Measurements from ENCODE around the gene PDCL3. TPM values are rescaled to one million over a fixed set of nuclear protein-coding genes. Genes with fewer than 3 reads are reported as not detected.

Gene PDCL3
- 32.1 TPM for polyA plus RNA-seq (ENCODE audit: insufficient read length)
- long read RNA-seq, donor 1, transcript PDCL3-201 (6 exons, 1,337 nt) = major isoform, 37 of 48 reads
- long read RNA-seq, donor 1, partial matches to known transcripts = 11 of 48 reads
- long read RNA-seq, donor 1, other reads (novel, unspliced or antisense) = 0 of 48 reads
- long read RNA-seq, donor 2, transcript PDCL3-201 (6 exons, 1,337 nt) = major isoform, 21 of 21 reads
- long read RNA-seq, donor 2, partial matches to known transcripts = 0 of 21 reads
- long read RNA-seq, donor 2, other reads (novel, unspliced or antisense) = 0 of 21 reads
- long read RNA-seq, donor 3, transcript PDCL3-201 (6 exons, 1,337 nt) = major isoform, 20 of 20 reads
- long read RNA-seq, donor 3, partial matches to known transcripts = 0 of 20 reads
- long read RNA-seq, donor 3, other reads (novel, unspliced or antisense) = 0 of 20 reads
- long read RNA-seq, donor 4, partial matches to known transcripts = 0 of 3 reads
- long read RNA-seq, donor 4, other reads (novel, unspliced or antisense) = 0 of 3 reads
- long read RNA-seq, donor 5, transcript PDCL3-201 (6 exons, 1,337 nt) = major isoform, 60 of 60 reads
- long read RNA-seq, donor 5, partial matches to known transcripts = 0 of 60 reads
- long read RNA-seq, donor 5, other reads (novel, unspliced or antisense) = 0 of 60 reads
- long read RNA-seq, donor 6, transcript PDCL3-201 (6 exons, 1,337 nt) = major isoform, 28 of 34 reads
- long read RNA-seq, donor 6, partial matches to known transcripts = 6 of 34 reads
- long read RNA-seq, donor 6, other reads (novel, unspliced or antisense) = 0 of 34 reads
- long read RNA-seq, donor 7, transcript PDCL3-201 (6 exons, 1,337 nt) = major isoform, 40 of 45 reads
- long read RNA-seq, donor 7, partial matches to known transcripts = 5 of 45 reads
- long read RNA-seq, donor 7, other reads (novel, unspliced or antisense) = 0 of 45 reads
- long read RNA-seq, donor 8, transcript PDCL3-201 (6 exons, 1,337 nt) = major isoform, 7 of 7 reads
- long read RNA-seq, donor 8, partial matches to known transcripts = 0 of 7 reads
- long read RNA-seq, donor 8, other reads (novel, unspliced or antisense) = 0 of 7 reads

DNA sequence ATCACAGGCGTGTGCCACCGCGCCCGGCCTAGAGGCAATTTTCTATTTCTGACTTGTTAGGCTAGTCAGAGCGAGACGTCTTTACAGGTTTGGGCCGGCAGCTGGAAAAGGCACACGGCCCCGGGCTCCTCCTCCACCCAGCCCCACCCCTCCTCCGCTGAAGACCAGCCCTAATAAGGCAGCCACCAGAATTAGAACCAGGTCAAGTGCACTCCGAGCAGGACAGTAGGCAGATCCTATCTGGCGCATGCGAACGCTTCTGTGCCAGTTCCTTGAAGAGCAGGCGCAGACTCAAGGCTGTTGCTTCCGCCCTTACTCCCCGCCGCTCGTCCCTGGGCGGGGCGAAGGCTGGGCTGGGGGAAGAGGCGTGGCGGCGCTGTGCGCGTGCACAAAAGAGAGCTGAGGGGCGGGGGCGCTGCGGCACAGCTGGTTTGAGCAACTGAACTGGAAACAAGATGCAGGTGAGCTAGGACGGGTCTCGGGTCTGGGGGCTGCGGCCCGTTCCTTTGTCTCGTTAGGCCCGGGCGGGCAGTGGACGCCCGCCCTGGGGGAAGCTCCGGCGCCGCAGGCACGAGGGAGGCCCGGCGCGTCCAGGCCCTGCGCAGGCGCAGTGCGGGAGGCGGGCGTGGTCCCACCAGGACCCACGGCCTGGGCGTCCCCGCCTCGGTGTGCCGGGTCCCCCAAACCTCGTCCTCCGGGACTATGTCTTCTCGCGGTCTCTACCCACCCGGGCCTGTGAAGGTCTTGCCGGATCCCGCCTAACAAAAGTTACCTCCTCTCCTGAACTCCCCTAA, at the start of gene PDCL3:
Gene PDCL3, plus strand, starts transcription at position 381 of the 794 bp plus-strand sequence. Its CDS starts 75 bp downstream, at position 456.
- DNase-seq = peak; percentile 96

DNA sequence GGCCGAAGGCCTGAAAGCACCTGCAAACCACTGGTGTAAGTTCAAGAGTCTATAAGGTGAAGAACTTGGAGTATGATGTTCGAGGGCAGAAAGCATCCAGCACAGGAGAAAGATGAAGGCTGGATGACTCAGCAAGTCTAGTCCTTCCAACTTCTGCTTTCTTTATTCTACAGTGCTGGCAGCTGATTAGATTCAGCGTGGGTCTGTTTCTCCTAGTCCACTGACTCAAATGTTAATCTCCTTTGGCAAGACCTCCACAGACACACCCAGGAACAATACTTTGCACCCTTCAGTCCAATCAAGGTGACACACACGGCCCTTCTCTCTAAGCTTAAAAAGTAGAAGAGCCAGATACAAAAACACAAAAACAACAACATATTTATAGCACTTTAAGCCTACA, 49.1 kb upstream of the PDCL3 start:
- DNase-seq = no peak

- no peak for DNase-seq
Observed at GRCh38 chr2:100517556-100517955, 45.2 kb upstream of the PDCL3 start.

- DNase-seq = no peak
Observed at GRCh38 chr2:100518801-100519200, 44.0 kb upstream of the PDCL3 start.

- no peak for DNase-seq
Observed at GRCh38 chr2:100520224-100520623, 42.6 kb upstream of the PDCL3 start.

DNA sequence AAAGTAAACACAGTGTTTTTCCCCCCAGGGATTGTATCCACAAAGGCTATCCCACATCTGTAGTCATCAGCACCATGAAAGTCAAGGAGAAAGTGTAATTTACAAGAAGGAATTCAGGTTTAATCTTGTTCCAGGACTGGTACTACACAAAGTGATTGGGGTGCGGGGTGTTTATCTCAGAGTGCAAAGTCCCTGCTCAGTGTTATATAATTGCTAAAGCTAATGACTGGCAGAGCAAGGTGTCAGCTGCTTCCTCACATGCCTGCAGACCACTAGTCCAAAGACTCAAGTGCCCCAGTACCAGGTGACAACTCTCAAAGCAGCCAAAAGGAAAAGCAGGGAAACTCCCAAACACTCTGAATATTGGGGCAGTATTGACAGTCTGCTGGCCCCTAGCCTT, 40.4 kb upstream of the PDCL3 start:
- no peak for DNase-seq

DNA sequence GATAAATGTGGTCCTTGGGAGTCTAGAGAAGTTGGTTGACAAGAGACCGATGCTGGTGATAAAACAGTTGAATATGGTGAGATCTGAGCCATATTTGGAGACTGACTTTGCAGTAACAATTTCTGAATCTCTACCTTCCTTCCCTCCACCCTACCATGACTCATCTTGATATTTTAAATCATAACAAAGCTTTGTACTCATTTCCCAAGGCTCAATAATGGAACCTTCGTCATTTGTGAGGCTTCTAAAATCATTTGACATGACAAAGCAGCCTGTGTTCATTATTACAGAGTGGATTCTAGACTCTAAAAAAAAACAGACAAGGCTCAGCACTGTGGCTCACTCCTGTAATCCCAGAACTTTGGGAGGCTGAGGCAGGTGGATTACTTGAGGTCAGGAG, 38.5 kb upstream of the PDCL3 start:
- DNase-seq = no peak

- DNase-seq = no peak
Observed at GRCh38 chr2:100526868-100527267, 35.9 kb upstream of the PDCL3 start.

GRCh38 chr2:100527440-100528015, 35.3 kb upstream of the PDCL3 start:
- DNase-seq = no peak

- no peak for DNase-seq
Observed at GRCh38 chr2:100529176-100529575, 33.6 kb upstream of the PDCL3 start.

- no peak for DNase-seq
Observed at GRCh38 chr2:100529900-100530299, 32.9 kb upstream of the PDCL3 start.

- DNase-seq = peak; percentile 14
Observed at GRCh38 chr2:100535855-100536254, 26.9 kb upstream of the PDCL3 start.

- no peak for DNase-seq
Observed at GRCh38 chr2:100537918-100538317, 24.9 kb upstream of the PDCL3 start.

GRCh38 chr2:100539221-100539620, 23.6 kb upstream of the PDCL3 start:
- DNase-seq = no peak

GRCh38 chr2:100541404-100541803, 21.4 kb upstream of the PDCL3 start:
- no peak for DNase-seq

DNA sequence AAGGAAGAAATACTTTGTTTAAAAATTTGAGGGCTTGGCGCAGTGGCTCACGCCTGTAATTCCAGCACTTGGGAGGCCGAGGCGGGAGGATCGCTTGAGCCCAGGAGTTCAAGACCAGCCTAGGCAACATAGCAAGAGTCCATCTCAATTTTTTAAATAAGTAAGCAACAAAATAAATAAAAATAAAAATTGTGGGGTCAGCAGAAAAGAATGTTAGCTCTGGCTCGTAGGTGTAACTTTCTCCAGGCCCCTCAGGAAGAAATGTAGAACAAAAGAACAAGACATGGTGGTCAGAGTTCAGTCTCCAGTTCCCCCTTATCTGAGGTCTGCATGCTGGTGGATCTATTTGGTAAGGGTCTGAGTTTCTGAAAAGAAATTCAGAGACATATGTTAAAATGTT, 20.4 kb upstream of the PDCL3 start:
- no peak for DNase-seq

DNA sequence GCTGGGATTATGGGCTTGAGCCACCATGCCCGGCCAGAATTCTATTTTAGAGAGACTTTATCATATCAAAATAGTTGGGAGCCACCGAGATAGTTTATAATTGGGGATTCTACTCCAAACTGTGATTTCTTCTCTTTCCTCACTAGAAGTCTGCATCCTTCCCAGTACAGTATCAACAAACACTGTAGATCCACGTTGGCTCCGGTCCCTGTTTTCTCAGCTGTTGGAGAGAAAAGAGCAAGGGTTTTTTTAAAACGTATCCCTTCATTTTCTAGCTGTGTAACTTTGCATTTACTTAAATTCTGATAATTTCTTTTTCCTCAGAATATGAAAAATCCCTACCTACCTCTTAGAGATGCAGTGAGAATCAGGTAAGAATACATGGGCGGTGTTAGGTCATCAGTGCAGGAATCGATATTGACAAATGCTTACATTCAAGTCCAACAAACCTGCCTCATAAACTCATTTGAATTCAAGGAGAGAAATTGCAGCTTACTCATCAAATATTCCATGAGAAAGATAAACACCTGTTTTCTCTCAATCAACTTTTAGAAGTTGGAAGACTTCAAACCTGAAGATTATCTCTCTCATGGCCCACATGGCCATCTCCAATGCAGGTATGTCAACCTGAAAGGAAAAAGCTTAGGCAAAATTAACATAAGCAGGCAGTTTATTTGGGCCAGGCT, 17.7 kb upstream of the PDCL3 start:
- DNase-seq = no peak

GRCh38 chr2:100546469-100546868, 16.3 kb upstream of the PDCL3 start:
- DNase-seq = no peak

GRCh38 chr2:100548771-100549170, 14.0 kb upstream of the PDCL3 start:
- DNase-seq = no peak

DNA sequence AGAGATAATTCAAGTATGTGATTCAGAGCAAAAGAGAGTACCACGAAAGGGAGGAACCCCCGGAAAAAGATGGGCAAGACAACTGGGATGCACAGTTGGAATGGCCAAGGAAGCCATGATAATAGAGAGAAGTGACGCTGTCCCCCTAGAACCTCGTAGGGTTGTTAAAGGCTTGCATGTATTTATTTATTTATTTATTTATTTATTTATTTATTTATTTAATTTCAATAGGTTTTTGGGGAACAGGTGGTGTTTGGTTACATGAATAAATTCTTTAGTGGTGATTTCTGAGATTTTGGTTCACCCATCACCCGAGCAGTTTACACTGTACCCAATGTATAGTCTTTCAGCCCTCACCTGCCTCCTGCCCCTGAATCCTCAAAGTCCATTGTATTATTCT, 11.5 kb upstream of the PDCL3 start:
- DNase-seq = no peak
